Thyroid gland (tissue), 4 donors: ENCODE measurements around the gene TEK.

ENCODE experiments used
- POLR2A ChIP-seq, 2 donors: fragments of 450-650 bp; IDR thresholded peaks; one replicate each; pipeline ENCODE4 v1.6.1; 2017; ENCODE audit warnings: antibody characterized with exemption in 2 of 2, mild to moderate bottlenecking in 2 of 2, moderate library complexity in 1 of 2
- TF ChIP-seq, protein P1 (sequence below), 6 experiments: fragments of 200-600 bp in 3 of 6; fragments of 450-650 bp in 3 of 6; sonication (generic) in 3 of 6; IDR thresholded peaks; one replicate each; pipeline ENCODE4 v1.5.1; 2016 to 2019; ENCODE audit warnings: antibody characterized with exemption in 6 of 6, mild to moderate bottlenecking in 2 of 6, inconsistent platforms in 1 of 6, moderate library complexity in 1 of 6

DNA sequence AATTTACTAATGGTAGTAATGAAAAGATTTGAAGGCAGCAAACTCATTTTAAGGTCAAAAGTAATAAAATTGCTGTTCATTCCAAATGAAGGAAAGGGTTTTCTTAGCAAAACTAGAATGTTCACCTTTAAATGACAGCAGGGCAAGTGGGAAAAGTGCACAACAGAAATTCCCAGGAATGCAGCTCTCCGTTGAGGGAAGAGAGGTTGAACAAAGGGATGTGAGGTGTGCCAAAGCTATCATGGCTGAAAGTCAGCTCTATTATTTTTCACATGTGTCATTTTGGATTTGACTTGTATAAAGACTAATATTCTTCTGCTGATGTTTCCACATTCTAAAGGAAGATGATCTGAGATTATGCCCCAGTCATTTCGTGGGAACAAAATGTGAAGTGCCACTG, 51.6 kb downstream of the TEK start:
- TF ChIP-seq, protein P1, sequence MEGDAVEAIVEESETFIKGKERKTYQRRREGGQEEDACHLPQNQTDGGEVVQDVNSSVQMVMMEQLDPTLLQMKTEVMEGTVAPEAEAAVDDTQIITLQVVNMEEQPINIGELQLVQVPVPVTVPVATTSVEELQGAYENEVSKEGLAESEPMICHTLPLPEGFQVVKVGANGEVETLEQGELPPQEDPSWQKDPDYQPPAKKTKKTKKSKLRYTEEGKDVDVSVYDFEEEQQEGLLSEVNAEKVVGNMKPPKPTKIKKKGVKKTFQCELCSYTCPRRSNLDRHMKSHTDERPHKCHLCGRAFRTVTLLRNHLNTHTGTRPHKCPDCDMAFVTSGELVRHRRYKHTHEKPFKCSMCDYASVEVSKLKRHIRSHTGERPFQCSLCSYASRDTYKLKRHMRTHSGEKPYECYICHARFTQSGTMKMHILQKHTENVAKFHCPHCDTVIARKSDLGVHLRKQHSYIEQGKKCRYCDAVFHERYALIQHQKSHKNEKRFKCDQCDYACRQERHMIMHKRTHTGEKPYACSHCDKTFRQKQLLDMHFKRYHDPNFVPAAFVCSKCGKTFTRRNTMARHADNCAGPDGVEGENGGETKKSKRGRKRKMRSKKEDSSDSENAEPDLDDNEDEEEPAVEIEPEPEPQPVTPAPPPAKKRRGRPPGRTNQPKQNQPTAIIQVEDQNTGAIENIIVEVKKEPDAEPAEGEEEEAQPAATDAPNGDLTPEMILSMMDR (IDR thresholded peaks at IDR 0.05), result no peak
- no peak for TF ChIP-seq POLR2A (IDR thresholded peaks at IDR 0.05)
